GM18861 (cell line): ENCODE data around the gene KIF13A.
"Not testable (repeated sequence)": the region's sequence is repeated elsewhere in the genome, so short reads cannot be mapped to it uniquely, and the experiment has no call there.

Experiments
- ATAC-seq: cut with Tn5 transposase; IDR thresholded peaks from one replicate; pipeline ENCODE4 v1.9.1; 2021; ENCODE audit not compliant: unreplicated experiment

Gene KIF13A

DNA sequence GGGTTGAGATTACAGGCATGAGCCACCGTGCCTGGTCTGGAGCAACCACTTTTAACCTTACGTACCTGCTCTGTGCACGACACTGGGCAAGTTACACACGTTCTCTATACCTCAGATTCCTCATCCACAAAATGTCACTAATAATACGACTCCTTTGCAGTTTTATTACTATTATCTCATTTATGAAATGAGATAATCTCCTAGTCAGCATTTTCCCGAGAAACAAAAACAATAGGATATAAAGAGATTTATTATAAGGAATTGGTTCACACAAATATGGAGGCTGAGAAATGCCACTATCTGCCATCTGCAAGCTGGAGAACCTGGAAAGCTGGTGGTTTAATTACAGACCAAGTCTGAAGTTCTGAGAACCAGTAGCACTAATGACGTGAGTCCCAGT is 12.0 kb upstream of the KIF13A start:
- ATAC-seq, result no peak

DNA sequence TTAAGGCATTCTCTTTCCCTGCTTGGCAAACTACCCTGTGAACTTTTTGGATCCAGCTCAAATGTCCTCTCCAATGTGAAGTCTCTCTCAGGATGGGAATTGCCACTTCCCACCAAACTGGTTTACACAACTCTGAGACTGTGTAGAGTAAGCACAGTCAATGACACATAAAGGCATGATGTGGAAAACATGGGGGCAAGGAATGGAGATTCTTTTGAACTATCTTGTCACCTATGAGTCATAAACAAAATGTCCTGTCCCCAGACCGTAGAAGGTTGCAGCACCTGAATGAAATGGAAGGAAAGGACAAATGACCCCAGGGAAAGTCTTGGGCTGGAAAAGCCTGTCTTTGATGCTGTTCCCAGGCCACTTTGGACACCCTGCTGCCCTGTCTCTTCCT is 11.0 kb upstream of the KIF13A start:
- ATAC-seq, result no peak

GRCh38 chr6:17998003-17998402 is 10.6 kb upstream of the KIF13A start:
- ATAC-seq, result no peak

- no peak for ATAC-seq
Observed at GRCh38 chr6:17995414-17995813, 8.0 kb upstream of the KIF13A start.

GRCh38 chr6:17994019-17994418 is 6.6 kb upstream of the KIF13A start:
- ATAC-seq, result no peak

DNA sequence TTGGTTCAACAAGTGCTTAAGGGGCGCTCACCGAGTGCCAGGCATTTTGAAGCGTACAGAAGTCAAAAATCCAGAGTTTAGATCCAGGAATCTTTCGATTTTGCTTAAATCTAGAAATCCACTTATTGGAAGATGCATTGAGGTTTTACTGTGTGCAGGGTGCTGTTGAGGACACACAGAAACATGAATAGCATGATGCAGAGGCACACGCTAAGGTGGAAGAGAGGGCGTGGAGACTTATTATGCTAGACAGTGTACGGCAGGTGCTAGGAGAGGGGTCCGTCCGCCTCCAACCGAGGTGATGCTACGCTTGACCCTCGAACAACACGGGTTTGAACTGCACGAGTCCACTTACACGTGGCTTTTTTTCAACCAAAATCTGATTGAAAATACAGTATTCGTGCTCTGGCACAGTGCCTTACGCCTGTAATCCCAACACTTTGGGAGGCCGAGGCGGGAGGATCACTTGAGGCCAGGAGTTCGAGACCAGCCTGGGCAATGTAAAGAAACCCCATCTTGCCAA is 1.0 kb upstream of the KIF13A start:
- no peak for ATAC-seq

DNA sequence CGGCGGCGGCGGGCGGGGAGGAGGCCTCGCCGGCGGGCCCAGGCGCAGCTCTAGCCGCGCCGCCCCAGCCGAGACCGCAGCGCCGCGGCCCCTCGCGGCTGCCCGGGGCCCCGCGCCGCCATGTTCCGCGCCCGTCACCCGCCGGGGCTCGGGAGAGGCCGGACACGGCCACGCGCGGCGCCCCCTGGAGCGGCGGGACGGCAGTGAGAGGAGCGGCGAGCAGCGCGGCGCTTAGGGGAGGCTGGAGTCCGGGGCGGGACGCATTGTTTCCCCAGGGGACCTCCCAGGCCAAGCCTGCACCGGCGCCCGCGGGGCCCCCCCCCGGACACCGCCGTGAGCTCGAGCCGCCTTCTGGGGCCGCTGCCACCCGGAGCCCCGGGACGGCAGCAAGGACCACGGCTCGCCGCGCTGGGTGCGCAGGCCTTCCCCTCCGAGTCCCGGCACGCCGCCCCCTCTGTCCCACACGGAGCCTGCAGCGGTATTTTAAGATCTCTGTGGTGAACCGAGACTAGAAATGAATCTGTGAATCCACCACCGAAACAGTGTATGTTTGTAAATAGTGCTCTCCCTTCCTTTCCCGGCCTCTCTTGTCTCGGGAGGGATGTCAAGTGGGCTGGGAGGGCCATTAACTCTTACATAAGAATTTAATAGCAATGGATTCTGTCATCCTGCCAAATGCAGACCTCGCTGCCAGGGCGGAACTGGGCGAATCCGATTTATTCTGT is 424 bp upstream of the KIF13A start:
- ATAC-seq, result peak; percentile 63

GRCh38 chr6:17986656-17987446 is 584 bp downstream of the KIF13A start:
- peak; percentile 8 for ATAC-seq

DNA sequence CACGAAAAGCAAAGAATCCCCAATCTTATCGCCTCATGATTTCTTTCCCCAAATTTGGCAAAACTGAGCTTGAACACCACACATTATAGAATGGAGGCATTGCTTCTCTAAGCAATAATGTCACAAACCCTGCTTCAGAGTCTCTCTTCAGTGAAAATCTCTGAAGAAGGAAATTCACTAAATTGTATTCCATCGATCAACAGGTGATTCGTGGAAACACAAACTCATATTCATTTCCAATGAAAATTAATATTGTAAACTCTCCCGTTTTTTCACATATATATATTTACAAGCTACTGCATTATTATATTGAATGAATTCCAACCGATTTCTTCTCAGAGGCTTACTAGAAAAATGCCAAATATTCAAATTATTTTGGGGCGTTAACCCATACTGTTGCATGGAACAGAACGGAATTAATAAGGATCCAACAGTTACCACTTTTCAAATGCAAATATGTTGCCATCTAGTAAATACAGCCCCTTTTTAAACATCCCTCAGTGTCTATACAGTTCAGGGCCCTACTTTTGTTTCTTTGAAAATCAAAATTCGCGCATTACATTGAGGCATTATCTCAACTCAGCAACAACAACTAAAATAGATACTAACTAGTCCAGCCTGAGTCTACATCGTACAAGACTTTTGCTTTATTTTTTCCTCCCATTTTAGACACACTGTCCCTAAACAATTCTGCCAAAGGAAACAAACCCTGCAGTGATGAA is 1.3 kb downstream of the KIF13A start:
- no peak for ATAC-seq

DNA sequence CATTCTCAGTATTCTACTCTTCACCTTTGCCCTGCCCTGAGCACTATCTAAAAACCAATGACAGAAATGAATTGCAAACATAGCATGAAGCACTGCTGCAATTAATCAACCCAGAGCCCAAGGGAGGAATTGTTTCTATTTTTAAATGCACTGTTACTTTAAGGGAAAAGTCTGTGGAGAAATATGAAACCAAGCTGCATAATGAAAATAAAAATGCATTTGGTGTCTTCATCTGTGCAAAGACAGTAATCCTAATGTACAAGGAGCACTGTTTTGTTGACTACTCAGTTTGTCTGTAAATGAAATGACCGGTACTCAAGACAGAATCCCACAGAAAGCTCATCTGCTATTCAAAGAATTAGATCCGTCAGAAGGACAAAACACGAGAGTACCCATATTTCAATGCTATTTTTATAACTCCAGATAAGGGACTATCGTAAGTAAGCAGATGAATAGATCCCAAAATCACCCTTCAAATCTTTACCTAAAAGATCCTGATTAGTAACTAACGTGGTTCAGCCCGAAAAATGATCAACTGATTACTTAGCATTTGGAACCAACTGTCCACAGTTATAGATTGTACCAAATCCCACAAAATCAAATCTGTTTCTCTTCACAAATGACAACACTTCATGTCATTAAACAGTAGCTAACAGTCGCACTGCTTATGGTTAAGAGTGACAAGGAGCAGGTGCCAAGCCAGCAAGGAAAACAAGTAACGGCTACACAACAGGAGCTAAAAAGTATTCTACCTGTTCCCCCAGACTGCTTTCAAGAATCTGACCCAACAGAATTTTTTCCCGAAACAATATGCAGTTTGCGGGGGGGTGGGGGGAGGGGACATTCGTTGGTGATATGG is 2.4 kb downstream of the KIF13A start:
- no peak for ATAC-seq

- ATAC-seq, result no peak
Observed at GRCh38 chr6:17984399-17984798, 3.0 kb downstream of the KIF13A start.

DNA sequence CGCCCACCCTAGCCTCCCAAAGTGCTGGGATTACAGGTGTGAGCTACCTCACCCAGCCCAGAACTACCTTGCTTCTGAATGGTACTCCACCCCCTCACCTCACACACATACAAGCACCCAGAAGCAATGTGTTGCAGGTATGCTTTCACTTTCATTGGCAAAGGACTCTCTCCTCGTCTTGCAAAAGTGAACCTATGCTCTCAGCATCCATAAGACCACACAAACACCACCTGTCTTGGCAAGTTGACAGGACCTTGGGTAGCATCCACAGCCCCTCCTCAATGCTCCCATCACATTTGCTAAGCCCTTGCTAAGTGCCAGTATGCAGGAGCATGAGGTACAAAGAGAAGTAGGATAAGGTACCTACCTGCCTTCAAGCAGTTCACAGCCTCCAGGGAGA is 3.7 kb downstream of the KIF13A start:
- ATAC-seq, result no peak

DNA sequence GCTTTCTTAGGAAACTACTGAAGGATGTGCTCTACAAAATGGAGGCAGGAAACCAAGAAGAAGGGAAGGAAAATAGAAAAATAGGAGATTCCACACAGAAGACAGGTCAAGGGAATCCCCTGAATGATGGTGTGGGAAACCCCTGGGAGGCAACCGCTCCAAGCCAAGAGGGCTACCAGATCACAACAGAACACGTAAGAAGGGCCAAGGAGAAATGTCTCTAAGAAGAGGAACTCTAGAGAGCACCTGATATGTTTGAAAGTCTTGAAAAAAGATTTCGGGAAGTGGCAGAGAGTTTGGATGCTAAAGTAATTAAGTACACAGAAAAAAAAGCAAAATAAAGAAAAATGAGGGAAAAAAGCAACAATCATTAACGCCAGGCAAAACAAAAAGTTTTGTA is 7.1 kb downstream of the KIF13A start:
- ATAC-seq, result no peak

DNA sequence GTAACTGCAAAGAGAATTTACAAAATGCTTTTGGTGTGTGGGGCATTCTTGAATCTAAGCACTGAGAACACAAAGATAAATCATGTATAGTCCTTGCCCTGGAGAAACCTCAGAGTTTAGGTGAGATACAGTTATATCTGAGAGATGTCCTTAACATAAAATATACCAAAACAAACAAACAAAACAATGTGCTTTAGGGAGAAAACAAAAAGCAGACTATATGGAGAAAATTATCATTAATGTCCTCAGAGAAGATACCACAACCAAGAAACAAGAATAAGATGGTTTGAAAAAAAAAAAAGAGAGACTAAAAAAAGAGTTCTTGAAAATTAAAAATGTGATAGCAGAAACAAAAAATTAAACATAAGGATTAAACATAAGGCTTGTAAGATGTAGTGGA is 8.0 kb downstream of the KIF13A start:
- no peak for ATAC-seq

DNA sequence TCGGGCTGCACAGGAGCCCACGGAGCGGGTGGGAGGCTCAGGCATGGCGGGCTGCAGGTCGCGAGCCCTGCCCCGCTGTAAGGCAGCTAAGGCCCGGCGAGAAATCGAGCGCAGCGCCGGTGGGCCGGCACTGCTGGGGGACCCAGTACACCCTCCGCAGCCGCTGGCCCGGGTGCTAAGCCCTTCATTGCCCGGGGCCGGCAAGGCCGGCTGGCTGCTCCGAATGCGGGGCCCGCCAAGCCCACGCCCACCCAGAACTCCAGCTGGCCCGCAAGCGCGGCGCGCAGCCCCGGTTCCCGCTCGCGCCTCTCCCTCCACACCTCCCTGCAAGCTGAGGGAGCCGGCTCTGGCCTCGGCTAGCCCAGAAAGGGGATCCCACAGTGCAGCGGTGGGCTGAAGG is 11.2 kb downstream of the KIF13A start:
- not testable (repeated sequence) for ATAC-seq

GRCh38 chr6:17974570-17975368 is 12.7 kb downstream of the KIF13A start:
- no peak for ATAC-seq

DNA sequence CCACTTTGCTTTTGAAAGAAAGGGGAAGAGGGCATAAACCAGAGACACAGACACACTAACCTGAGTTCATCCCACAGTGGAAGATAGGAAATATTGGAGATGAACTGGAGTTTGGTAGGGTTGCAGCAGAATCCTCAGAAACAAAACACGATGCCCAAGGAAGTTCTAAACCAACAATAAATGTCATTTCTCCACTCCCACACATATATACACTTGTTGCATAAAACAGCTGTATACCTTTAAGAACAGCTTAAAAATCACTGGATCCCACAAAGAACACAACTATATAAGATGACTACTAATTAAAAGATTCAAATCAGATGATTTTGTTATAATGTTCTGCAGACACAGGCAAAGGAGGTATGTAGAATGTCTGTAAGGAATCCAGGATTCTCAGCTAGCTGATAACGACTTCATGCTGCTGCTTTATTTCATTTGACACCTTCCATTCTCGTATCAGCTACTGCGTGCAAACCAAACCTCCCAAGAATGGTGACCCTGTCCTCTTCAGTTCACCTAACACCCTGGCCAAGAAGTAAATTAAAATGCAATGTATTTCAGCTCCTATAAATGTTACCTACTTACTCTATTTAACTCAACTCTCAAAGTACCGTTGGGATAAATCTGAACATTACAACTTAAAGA is 14.3 kb downstream of the KIF13A start:
- ATAC-seq, result no peak

- no peak for ATAC-seq
Observed at GRCh38 chr6:17972074-17972952, 15.1 kb downstream of the KIF13A start.
